HuH-7.5 (cell line): ENCODE results near the gene CSH2.
A peak's percentile ranks its signal among the peaks of the same experiment; 100 is the strongest.
"Not testable (repeated sequence)": the region's sequence is repeated elsewhere in the genome, so short reads cannot be mapped to it uniquely, and the experiment has no call there.

Experiments used
- DNase-seq: peaks from one replicate; pipeline ENCODE4 v3.0.0; 2011; ENCODE audit warnings: low spot score

CSH2 gene

DNA sequence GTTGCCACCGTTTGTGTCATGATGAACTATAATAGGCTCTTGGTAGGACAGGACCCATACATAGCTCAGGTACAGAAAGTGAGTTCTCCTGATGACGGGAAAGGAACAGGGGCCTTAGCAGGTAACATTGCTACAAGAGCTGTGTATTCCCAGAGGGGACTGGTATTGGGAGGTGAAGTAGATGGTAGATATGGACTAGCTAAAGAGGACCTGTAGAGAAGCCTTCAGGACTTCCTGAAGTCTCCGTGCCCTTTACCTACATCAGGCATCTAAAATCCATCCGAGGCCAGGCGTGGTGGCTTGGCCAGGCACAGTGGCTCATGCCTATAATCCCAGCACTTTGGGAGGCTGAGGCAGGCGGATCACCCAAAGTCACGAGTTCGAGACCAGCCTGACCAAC, 18.3 kb downstream of the CSH2 start:
- DNase-seq = no peak

GRCh38 chr17:63854709-63855108, 18.8 kb downstream of the CSH2 start:
- no peak for DNase-seq

- DNase-seq = no peak
Observed at GRCh38 chr17:63853260-63853659, 20.2 kb downstream of the CSH2 start.

- no peak for DNase-seq
Observed at GRCh38 chr17:63850401-63850800, 23.1 kb downstream of the CSH2 start.

DNA sequence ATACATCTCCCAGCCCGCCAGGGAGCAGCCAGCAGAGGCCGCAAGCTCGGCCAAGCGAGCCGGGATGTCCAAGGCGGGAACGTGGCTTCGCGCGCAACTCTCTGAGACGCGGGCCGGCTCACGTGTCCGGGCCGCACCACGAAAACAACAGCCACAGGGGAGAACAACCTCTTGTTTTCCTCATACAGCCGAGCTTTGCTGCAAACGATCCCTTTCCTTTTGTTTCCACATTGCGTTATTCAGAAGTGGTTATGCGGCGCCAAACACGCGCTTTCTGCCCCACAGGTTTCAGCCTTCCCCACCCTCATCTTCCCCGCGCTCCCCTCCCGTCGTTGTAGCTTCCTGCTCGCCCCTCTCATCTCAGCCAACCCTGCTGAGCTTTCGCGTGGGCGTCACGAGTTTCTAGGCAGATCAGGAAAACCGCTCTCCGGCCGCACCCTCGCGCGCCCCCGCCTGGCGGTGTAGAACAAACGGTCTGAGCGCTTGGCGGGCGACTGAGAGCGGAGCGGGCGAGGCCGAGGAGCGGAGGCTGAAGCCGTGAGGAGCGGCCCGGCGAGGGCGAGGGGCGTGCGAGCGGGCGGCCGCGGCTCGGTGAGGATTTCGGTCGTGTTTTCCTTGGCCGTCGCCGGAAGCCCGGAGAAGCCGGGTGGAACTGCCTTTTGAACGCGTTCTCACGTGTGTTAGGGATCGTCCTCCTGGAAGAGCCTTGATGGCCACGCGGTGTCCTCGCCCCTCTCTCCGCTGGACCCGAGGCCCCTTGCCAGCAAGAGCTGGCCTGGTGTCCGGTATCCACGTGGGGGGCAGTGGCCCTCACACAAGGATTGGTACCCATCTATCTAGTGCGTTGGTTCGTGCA, 24.4 kb downstream of the CSH2 start:
- DNase-seq = no peak

- DNase-seq = no peak
Observed at GRCh38 chr17:63847525-63848249, 25.8 kb downstream of the CSH2 start.

- DNase-seq = no peak
Observed at GRCh38 chr17:63845509-63845908, 28.0 kb downstream of the CSH2 start.

- no peak for DNase-seq
Observed at GRCh38 chr17:63843910-63844677, 29.4 kb downstream of the CSH2 start.

- not testable (repeated sequence) for DNase-seq
Observed at GRCh38 chr17:63843387-63843888, 30.0 kb downstream of the CSH2 start.

DNA sequence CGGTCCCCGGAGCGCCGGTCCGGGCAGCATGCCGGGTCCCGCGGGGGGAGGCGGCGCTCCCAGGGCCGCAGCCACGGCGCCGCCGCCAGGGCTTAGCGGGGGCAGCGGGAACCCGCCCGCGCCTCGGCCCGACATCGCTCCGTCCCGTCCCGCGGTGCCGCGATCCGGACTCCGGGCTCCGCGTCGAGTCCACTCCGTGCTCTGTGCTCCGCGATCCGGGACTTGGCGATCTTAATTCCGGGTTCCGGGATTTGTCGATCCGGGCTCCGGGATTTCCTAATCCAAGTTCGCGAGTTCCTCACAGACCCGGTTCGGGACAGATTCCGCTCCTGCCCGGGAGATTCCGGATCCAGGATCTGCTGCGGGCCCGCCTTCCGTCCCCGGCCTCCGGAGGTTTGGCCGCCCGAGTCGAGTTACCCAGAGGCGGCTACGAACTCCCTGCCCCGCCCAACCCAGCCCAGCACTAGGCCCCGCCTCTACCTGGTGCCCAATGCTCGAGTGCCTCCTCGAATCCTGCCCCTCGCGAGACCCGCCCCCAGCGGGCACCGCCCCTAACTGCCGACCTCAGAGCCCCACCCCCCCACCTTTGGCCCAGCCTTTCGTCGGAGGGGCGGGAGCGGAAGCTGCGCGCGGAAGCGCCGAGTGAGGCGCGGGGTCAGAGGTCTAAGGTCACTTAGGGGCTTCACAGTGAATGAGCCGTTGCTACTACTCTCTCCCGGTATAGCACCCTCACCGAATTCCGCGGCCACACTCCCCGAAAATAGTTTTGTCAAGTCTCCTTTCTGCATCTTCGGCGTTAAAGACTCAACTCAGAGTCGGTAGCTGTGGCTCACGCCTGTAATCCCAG, 30.7 kb downstream of the CSH2 start, which contains the start of gene SMARCD2:
Gene SMARCD2, minus strand, starts transcription at position 146 of the 847 bp plus-strand sequence. Its CDS starts 11 bp downstream, at position 135.
- DNase-seq = peak; percentile 94

- DNase-seq = peak; percentile 28
Observed at GRCh38 chr17:63842173-63842539, 31.3 kb downstream of the CSH2 start.

GRCh38 chr17:63841350-63842172, 31.9 kb downstream of the CSH2 start:
- peak; percentile 37 for DNase-seq

DNA sequence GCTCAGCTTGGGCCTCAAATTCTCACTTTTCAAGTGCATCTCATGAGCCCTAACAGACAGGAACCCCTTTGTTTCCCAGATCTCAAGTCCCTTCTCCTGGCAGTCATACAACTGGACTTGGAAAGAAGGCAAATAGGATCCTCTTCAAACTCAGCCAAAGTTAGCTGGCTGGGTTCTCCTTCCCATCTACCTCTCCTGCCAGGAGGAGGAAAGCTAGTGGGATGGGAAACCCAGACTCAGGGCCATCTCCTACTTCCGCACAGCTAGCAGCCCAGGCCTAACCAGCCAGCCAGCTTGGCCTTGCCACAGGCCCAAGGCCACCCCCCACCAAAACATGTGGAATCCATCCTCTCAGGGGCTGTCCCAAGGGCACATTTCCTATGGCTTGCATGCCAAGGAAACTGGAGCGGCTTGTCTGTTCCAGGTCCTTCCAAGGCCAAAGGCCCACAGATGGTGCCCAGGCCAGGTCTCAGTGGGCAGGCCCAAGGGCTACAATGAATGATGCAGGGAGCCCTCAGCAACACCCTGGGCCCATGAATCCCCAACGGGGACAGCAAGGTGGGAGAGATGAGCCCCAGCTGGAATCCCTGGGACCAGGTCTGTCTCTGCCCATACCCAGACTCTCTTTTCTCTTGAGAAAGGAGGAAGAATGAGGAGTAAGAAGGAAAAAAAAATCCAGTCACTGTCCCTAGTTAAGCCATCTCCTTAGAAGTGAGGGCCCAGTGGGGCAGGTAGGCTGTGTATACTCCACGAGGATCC, 32.7 kb downstream of the CSH2 start:
- DNase-seq = no peak

GRCh38 chr17:63838631-63839171, 34.8 kb downstream of the CSH2 start:
- DNase-seq = peak; percentile 42

- DNase-seq = no peak
Observed at GRCh38 chr17:63837962-63838600, 35.4 kb downstream of the CSH2 start.

- DNase-seq = no peak
Observed at GRCh38 chr17:63837480-63837879, 36.0 kb downstream of the CSH2 start.

GRCh38 chr17:63836811-63837210, 36.7 kb downstream of the CSH2 start:
- DNase-seq = no peak

DNA sequence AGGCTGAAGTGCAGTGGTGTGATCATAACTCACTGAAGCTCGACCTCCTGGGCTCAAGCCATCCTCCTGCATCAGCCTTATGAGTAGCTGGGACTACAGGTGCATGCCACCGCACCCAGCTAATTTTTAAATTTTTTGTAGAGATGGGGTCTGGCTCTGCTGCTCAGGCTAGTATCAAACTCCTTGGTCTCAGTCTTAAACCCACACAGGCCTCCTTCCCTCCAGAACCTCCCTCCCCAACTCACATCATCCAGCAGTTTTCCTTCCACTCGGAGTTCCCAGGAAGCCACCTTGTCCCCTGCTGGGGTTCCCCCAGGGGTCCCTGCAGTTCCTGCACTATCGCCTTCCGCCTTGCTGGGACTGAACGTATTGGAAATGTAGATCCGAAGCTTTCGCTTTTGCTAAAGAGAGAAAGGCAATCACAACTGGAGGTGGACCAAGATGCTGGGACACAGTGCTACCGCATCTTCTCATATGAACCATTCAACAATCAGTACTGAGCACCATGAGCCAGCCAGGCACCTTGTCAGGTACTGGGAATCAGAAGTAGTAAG, 38.2 kb downstream of the CSH2 start:
- no peak for DNase-seq
